Measurements from ENCODE around the gene RXRG. TPM values are rescaled to one million over a fixed set of nuclear protein-coding genes. Genes with fewer than 3 reads are reported as not detected.

Gene RXRG
- total RNA-seq, 2 donors from 2014 or later: 0.20 to 0.74 TPM

DNA sequence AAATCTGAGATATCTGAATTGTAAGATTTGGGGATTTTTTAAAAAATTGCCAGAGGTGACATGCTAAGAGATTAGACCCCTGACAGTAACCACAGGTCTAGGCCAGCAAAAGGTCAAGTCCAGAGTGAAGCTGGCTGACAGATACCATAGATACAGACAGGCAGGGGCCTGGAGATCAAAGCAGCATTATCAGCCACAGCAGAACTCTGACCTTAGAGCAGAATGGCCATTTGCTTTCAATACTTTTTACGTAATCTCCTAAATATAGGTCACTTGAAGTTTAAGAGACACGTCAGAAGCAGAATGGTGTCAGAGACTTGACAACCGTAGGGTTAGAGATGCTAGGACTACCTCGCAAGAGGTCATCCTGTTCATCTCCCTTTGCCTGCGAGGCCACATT lies 40.8 kb upstream of the RXRG start:
- intact Hi-C loops (cut with DNase I): no loop called here
- Histone ChIP-seq H3K4me1 (no peaks in the 10 kb centered on the region), H3K4me3 (no peak overlapping the region), H3K36me3 (no peaks in the 10 kb centered on the region), H3K9me3 (no peaks in the 10 kb centered on the region), H3K27ac (no peak overlapping the region), H3K9ac (ENCODE audit: low read depth in 2 of 2, low read length in 2 of 2) (no peak overlapping the region), H3K27me3 (no peaks in the 10 kb centered on the region)
- DNase-seq: no peak
- TF ChIP-seq, protein P1, sequence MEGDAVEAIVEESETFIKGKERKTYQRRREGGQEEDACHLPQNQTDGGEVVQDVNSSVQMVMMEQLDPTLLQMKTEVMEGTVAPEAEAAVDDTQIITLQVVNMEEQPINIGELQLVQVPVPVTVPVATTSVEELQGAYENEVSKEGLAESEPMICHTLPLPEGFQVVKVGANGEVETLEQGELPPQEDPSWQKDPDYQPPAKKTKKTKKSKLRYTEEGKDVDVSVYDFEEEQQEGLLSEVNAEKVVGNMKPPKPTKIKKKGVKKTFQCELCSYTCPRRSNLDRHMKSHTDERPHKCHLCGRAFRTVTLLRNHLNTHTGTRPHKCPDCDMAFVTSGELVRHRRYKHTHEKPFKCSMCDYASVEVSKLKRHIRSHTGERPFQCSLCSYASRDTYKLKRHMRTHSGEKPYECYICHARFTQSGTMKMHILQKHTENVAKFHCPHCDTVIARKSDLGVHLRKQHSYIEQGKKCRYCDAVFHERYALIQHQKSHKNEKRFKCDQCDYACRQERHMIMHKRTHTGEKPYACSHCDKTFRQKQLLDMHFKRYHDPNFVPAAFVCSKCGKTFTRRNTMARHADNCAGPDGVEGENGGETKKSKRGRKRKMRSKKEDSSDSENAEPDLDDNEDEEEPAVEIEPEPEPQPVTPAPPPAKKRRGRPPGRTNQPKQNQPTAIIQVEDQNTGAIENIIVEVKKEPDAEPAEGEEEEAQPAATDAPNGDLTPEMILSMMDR (IDR thresholded peaks at IDR 0.05): no peak

DNA sequence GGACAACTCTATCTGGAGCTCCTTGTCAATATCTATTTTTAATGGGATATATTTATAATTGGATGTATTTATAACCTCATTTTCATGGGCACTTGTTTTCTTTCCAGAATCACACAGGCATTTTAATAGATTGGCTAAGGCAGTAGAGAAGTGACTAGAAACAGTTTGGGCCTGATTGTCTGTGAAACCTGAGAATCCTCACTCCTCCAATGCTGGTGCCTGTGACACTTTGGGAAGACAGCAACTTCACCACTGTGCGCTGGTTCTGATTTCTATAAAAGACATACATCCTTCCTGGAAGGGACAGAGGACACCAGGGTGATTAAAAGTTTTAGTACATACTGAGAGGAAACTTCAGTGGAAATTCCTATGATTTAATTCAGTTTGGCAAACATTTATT lies 39.6 kb upstream of the RXRG start:
- DNase-seq: no peak
- TF ChIP-seq, protein P1 (IDR thresholded peaks at IDR 0.05): no peak
- H3K9ac ChIP-seq (ENCODE audit: low read depth in 2 of 2, low read length in 2 of 2): no peak overlapping the region
- H3K4me1 ChIP-seq: no peaks in the 10 kb centered on the region
- no peak overlapping the region for H3K27ac ChIP-seq
- H3K27me3 ChIP-seq: no peaks in the 10 kb centered on the region
- intact Hi-C loops (cut with DNase I): no loop called here
- H3K36me3 ChIP-seq: no peaks in the 10 kb centered on the region
- no peak overlapping the region for H3K4me3 ChIP-seq
- no peaks in the 10 kb centered on the region for H3K9me3 ChIP-seq

DNA sequence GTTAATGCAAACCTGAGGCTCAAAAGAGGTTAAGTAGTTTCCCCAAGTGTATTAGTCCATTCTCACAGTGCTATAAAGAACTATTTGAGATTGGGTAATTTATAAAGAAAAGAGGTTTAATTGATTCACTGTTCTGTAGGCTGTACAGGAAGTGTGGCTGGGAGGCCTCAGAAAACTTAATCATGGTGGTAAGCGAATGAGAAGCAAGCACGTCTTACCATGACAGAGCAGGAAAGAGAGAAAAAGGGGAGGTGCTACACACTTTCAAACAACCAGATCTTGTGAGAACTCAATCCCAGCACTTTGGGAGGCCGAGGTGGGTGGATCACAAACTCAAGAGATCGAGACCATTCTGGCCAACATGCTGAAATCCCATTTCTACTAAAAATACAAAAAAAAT lies 38.5 kb upstream of the RXRG start:
- H3K36me3 ChIP-seq: no peaks in the 10 kb centered on the region
- no peaks in the 10 kb centered on the region for H3K27me3 ChIP-seq
- H3K9ac ChIP-seq (ENCODE audit: low read depth in 2 of 2, low read length in 2 of 2): no peak overlapping the region
- DNase-seq: no peak
- no peak overlapping the region for H3K4me3 ChIP-seq
- no peak overlapping the region for H3K27ac ChIP-seq
- no peaks in the 10 kb centered on the region for H3K9me3 ChIP-seq
- no peaks in the 10 kb centered on the region for H3K4me1 ChIP-seq
- TF ChIP-seq, protein P1 (IDR thresholded peaks at IDR 0.05): no peak
- intact Hi-C loops (cut with DNase I): no loop called here

DNA sequence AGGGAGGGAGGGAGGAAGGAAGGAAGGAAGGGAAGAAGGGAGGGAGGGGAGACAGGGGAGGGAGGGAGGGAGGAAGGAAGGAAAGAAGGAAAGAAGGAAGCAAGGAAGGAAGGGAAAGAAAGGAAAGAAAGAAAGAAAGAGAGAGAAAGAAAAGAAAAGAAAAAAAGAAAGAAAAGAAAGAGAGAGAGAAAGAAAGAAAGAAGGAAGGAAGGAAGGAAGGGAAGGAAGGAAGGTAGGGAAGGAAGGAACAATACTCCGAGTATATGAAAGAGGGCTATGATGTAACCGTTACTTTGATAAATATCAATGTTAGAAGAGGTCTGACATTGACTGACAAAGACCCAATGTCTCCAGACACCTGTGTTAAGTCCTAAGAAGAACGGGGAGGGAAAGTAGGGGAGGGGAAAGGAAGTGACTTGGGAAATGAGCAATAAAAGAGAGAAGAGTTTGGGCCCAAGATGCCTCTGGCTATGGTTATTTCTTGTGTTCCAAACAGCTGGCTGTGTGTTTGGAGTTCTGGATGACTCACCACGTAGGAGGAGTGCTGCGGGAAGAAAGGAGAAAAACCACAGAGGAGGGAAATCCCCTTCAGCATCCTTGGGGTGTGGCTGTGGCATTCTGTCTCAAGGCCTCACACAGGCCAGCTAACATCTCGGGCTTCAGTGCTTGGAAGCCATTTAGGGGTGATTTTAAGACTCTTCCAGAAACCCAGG lies 37.0 kb upstream of the RXRG start:
- DNase-seq: no peak
- intact Hi-C loops (cut with DNase I): no loop called here
- Histone ChIP-seq H3K9me3 (no peaks in the 10 kb centered on the region), H3K27ac (no peak overlapping the region), H3K4me3 (no peak overlapping the region), H3K4me1 (no peaks in the 10 kb centered on the region), H3K27me3 (no peaks in the 10 kb centered on the region), H3K36me3 (no peaks in the 10 kb centered on the region), H3K9ac (ENCODE audit: low read depth in 2 of 2, low read length in 2 of 2) (no peak overlapping the region)
- TF ChIP-seq, protein P1 (IDR thresholded peaks at IDR 0.05): no peak

DNA sequence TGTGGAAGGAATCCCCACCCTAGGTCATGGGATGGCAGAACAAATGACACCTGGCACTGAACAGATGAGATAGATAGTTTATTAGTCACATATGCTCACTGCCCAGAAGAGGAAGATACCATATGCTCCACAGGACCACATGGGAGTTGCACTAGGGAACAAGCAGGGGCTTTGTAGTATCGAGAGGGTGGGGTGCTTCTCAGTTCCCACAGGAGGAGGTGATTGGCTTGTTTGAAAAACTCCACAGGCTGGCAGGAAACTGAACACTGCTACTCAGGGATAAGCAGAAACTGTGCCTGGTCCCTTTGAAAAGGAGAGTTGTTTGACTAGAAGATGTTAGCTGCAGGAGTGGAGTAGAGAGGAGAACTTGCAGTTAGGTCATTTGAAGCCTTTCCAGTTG lies 31.9 kb upstream of the RXRG start:
- Histone ChIP-seq H3K4me1 (no peaks in the 10 kb centered on the region), H3K4me3 (no peak overlapping the region), H3K36me3 (no peaks in the 10 kb centered on the region), H3K9ac (ENCODE audit: low read depth in 2 of 2, low read length in 2 of 2) (no peak overlapping the region), H3K27ac (no peak overlapping the region), H3K27me3 (no peaks in the 10 kb centered on the region), H3K9me3 (no peaks in the 10 kb centered on the region)
- TF ChIP-seq, protein P1 (IDR thresholded peaks at IDR 0.05): no peak
- DNase-seq: no peak
- intact Hi-C loops (cut with DNase I): no loop called here
